GM12878 (cell line): Measurements from ENCODE around the gene DVL2. TPM values are rescaled to one million over a fixed set of nuclear protein-coding genes. Genes with fewer than 3 reads are reported as not detected.

ENCODE experiments used
- ATAC-seq: fragments of 200-7000 bp; cut with Tn5 transposase; 3 replicates; pipeline ENCODE4 v1.9.1; 2020; ENCODE audit warnings: mild to moderate bottlenecking, moderate library complexity
- BruUV-seq: library from RNA; stranded (reverse); fragments of 400-500 nt; replicated peaks from 2 replicates; lab custom pipeline; 2021; lab: Mats Ljungman, UMichigan
- CTCF ChIA-PET: fragments of 300-600 bp; sonication (Branson Sonifier 250); formaldehyde crosslinking; extraction: SDS; loops from one replicate; lab custom pipeline; 2021; ENCODE audit warnings: inconsistent platforms; lab: Yijun Ruan, JAX
- POLR2A ChIA-PET: fragments of 350-600 bp; formaldehyde crosslinking; extraction: SDS; loops from one replicate; lab custom pipeline; 2021; ENCODE audit warnings: inconsistent platforms; lab: Charles Lee
- RAD21 ChIA-PET: fragments of 300-600 bp; sonication (Branson Sonifier 250); formaldehyde crosslinking; loops from one replicate; lab custom pipeline; 2023; ENCODE audit warnings: antibody characterized with exemption; ENCODE audit not compliant: unreplicated experiment; lab: Charles Lee
- SMC1A ChIA-PET: fragments of 300-600 bp; sonication (Branson Sonifier 250); formaldehyde crosslinking; loops from one replicate; lab custom pipeline; 2023; ENCODE audit not compliant: unreplicated experiment, uncharacterized antibody; lab: Charles Lee
- DNase-seq: peaks from one replicate; pipeline ENCODE4 v3.0.0-alpha.2; 2011; ENCODE audit warnings: low read depth, low spot score
- FAIRE-seq: peaks from 3 replicates; lab custom pipeline; 2011; peaks lifted over from hg19 to GRCh38; lab: Jason Lieb, UNC
- H2AFZ ChIP-seq: 2 replicates; pipeline ENCODE4 v1.6.0; 2011; ENCODE audit warnings: low read depth, low read length, control low read depth; ENCODE audit not compliant: control insufficient read depth
- H3K27ac ChIP-seq: 2 replicates; pipeline ENCODE4 v1.5.1; 2011; ENCODE audit warnings: control low read depth; ENCODE audit not compliant: control insufficient read depth, insufficient read depth
- H3K27me3 ChIP-seq, 2 experiments: replicated peaks in 1 of 2; 2 replicates each; pipeline versions ENCODE4 v1.6.0 to v1.6.1; 2011; ENCODE audit warnings: low read length in 1 of 2; ENCODE audit not compliant: control insufficient read depth in 2 of 2, insufficient read depth in 2 of 2
- H3K36me3 ChIP-seq, 2 experiments: 2 replicates each; pipeline ENCODE4 v1.5.1; 2011; ENCODE audit warnings: low read length in 1 of 2; ENCODE audit not compliant: control insufficient read depth in 2 of 2, insufficient read depth in 2 of 2
- H3K4me1 ChIP-seq: 2 replicates; pipeline ENCODE4 v1.6.1; 2011; ENCODE audit warnings: mild to moderate bottlenecking, low read length, moderate library complexity, mixed read lengths; ENCODE audit not compliant: control insufficient read depth, insufficient read depth
- H3K4me2 ChIP-seq: 2 replicates; pipeline ENCODE4 v1.6.0; 2011; ENCODE audit warnings: control low read depth; ENCODE audit not compliant: control insufficient read depth, insufficient read depth
- H3K4me3 ChIP-seq: fragments of 200-600 bp; sonication (generic); 2 replicates; pipeline ENCODE4 v1.5.1; 2016
- H3K79me2 ChIP-seq: 2 replicates; pipeline ENCODE4 v1.6.0; 2011; ENCODE audit warnings: low read length; ENCODE audit not compliant: control insufficient read depth, insufficient read depth
- H3K9ac ChIP-seq: 2 replicates; pipeline ENCODE4 v1.8.0; 2011; ENCODE audit warnings: low read length, control low read depth, mixed read lengths; ENCODE audit not compliant: control insufficient read depth, insufficient read depth
- H3K9me3 ChIP-seq: replicated peaks from 3 replicates; pipeline ENCODE4 v1.5.1; 2011; ENCODE audit warnings: mild to moderate bottlenecking, low read length; ENCODE audit not compliant: control insufficient read depth, insufficient read depth
- H4K20me1 ChIP-seq: 2 replicates; pipeline ENCODE4 v1.6.0; 2011; ENCODE audit not compliant: control insufficient read depth, insufficient read depth
- ATF3 ChIP-seq: IDR thresholded peaks from 2 replicates; pipeline ENCODE4 v1.6.1; 2011; ENCODE audit warnings: low read depth, mild to moderate bottlenecking, low read length, moderate library complexity, borderline replicate concordance; ENCODE audit errors: extremely low read depth
- BCL11A ChIP-seq: IDR thresholded peaks from 2 replicates; pipeline ENCODE4 v1.6.1; 2011; ENCODE audit warnings: low read depth, low read length
- BCLAF1 ChIP-seq: fragments of 450-650 bp; IDR thresholded peaks from 2 replicates; pipeline ENCODE4 v1.6.1; 2017; ENCODE audit warnings: antibody characterized with exemption, mild to moderate bottlenecking, moderate library complexity
- BMI1 ChIP-seq: fragments of 450-650 bp; IDR thresholded peaks from 2 replicates; pipeline ENCODE4 v1.6.1; 2016; ENCODE audit warnings: mild to moderate bottlenecking, moderate library complexity, borderline replicate concordance
- CBX3 ChIP-seq: fragments of 200-600 bp; sonication (generic); IDR thresholded peaks from 2 replicates; pipeline ENCODE4 v1.6.1; 2016; ENCODE audit warnings: low read depth, borderline replicate concordance
- CREM ChIP-seq: IDR thresholded peaks from 2 replicates; pipeline ENCODE4 v1.6.1; 2014; ENCODE audit warnings: antibody characterized with exemption, low read depth
- MEF2A ChIP-seq: IDR thresholded peaks from 2 replicates; pipeline ENCODE4 v1.6.1; 2011; ENCODE audit warnings: low read depth, mild to moderate bottlenecking, low read length, moderate library complexity; ENCODE audit not compliant: insufficient read depth
- RFX5 ChIP-seq: IDR thresholded peaks from 2 replicates; pipeline ENCODE4 v1.6.1; 2011; ENCODE audit warnings: low read depth, low read length, improper control_type of control experiment
- RUNX3 ChIP-seq: IDR thresholded peaks from 2 replicates; pipeline ENCODE4 v1.6.1; 2012; ENCODE audit warnings: low read length, inconsistent platforms
- SKIL ChIP-seq: fragments of 450-650 bp; IDR thresholded peaks from 2 replicates; pipeline ENCODE4 v1.6.1; 2017; ENCODE audit warnings: mild to moderate bottlenecking, low read depth, inconsistent platforms; ENCODE audit not compliant: poor library complexity, severe bottlenecking
- SMAD5 ChIP-seq: IDR thresholded peaks from 2 replicates; pipeline ENCODE4 v1.6.1; 2016; ENCODE audit warnings: antibody characterized with exemption, low read depth
- SUZ12 ChIP-seq: fragments of 200-600 bp; sonication (generic); IDR thresholded peaks from one replicate; pipeline ENCODE4 v1.6.1; 2018; ENCODE audit warnings: antibody characterized with exemption, mild to moderate bottlenecking; ENCODE audit not compliant: unreplicated experiment
- TCF3 ChIP-seq: IDR thresholded peaks from 2 replicates; pipeline ENCODE4 v1.6.1; 2012; ENCODE audit warnings: low read depth, mild to moderate bottlenecking, low read length, borderline replicate concordance; ENCODE audit not compliant: insufficient read depth
- ZBED1 ChIP-seq: IDR thresholded peaks from 2 replicates; pipeline ENCODE4 v1.6.1; 2016; ENCODE audit warnings: borderline replicate concordance
- WGBS: methylation state at CpG from one replicate; pipeline ENCODE4 v1.1.6; 2016; ENCODE audit warnings: low lambda C conversion rate; ENCODE audit not compliant: insufficient replicate concordance, insufficient coverage; ENCODE audit errors: missing lambda C conversion rate; 5-methylcytosine and 5-hydroxymethylcytosine counted together
- in situ Hi-C: fragments of 300-500 bp; cut with MboI; formaldehyde crosslinking; loops from 9 replicates; pipeline ENCODE4 v1.14.3; 2018; ENCODE audit warnings: mixed read lengths
- intact Hi-C: fragments of 100-400 bp; cut with micrococcal nuclease; formaldehyde crosslinking; loops from one replicate; pipeline ENCODE4 v1.14.2; 2022; ENCODE audit not compliant: unreplicated experiment
- polyA plus RNA-seq, 11 experiments: library from polyadenylated mRNA; depleted of rRNA in 4 of 11; unstranded in 6 of 11; stranded (reverse) in 5 of 11; fragments of >200 nt; fragmentation: Nextera tagmentation in 4 of 11; fragmentation: Illumina TruSeq in 1 of 11; extraction: Ambion mirVana in 4 of 11; extraction: Trizol in 1 of 11; gene quantifications; 1 replicate in 1 of 11; 2 replicates in 10 of 11; pipeline versions ENCODE4 v1.2.1 to v1.2.3, GENCODE V29; 2011 to 2016; ENCODE audit warnings: inconsistent platforms in 2 of 11, missing spikeins in 2 of 11, low read depth in 1 of 11
- total RNA-seq, 4 experiments: library from RNA; depleted of rRNA in 3 of 4; stranded (reverse); fragments of >200 nt in 3 of 4; fragmentation: Illumina TruSeq in 1 of 4; extraction: Trizol in 1 of 4; gene quantifications; 2 replicates each; pipeline versions ENCODE4 v1.2.1 to v1.2.3, GENCODE V29; 2013 to 2021

DVL2 gene
- total and polyA plus RNA-seq, 10 of the 15 experiments (the other 5 are each of a cell fraction or from before 2014, with no cell fraction given) = 0.97 to 44.8 (median 23.2) TPM

GRCh38 chr17:7241090-7241733 is 6.9 kb upstream of the DVL2 start (continued):
- no peak for TF ChIP-seq MEF2A

GRCh38 chr17:7240375-7240774 is 6.1 kb upstream of the DVL2 start:
- peak overlapping the region; percentile 94 for H3K4me2 ChIP-seq
- ChIA-PET SMC1A (interaction anchor here (3.6 to 4.3 kb wide), 2 partner anchors 10 to 20 kb away, joined by 26 to 34 read pairs; partner anchors contain the start of genes ACADVL, CTDNEP1, DLG4 and ELP5), CTCF (interaction anchor here (1.3 to 6.0 kb wide), 2 partner anchors 20 to 26 kb away, joined by 3 to 70 read pairs; partner anchors contain the start of genes ACADVL and DLG4), POLR2A (interaction anchor here (1.3 to 7.3 kb wide), 3 partner anchors 10 to 20 kb away, joined by 3 to 99 read pairs (median 43); partner anchors contain the start of genes ACADVL, CTDNEP1, DLG4 and ELP5), RAD21 (interaction anchor here (2.0 to 6.3 kb wide), 2 partner anchors 9 to 20 kb away, joined by 9 to 51 read pairs; partner anchors contain the start of genes ACADVL and DLG4)
- no peak for ATAC-seq
- BruUV-seq = no TSS peak
- 11% methylated on average over 4 of the region's 4 CpGs for WGBS
- peaks cover 21% of the 10 kb centered on the region for H3K4me1 ChIP-seq
- in situ Hi-C loops (no loop called here), intact Hi-C loops (loop anchor here (5.0 kb wide), 1 partner anchor 67 kb away; the partner anchor contains the start of gene EIF5A)
- H3K9me3 ChIP-seq = no peaks in the 10 kb centered on the region
- no peaks in the 10 kb centered on the region for H4K20me1 ChIP-seq
- peak overlapping the region; percentile 83 for H3K4me3 ChIP-seq
- H3K9ac ChIP-seq = peak overlapping the region; percentile 93
- H3K27me3 ChIP-seq = no peaks in the 10 kb centered on the region
- no peak overlapping the region for H2AFZ ChIP-seq
- no peak for FAIRE-seq
- H3K36me3 ChIP-seq = peaks cover 10 to 20% of the 10 kb centered on the region in 2 experiments
- H3K79me2 ChIP-seq = peaks cover 47% of the 10 kb centered on the region
- no peak for DNase-seq
- H3K27ac ChIP-seq = peak overlapping the region; percentile 67
- no peak for TF ChIP-seq BMI1
- TF ChIP-seq RFX5 = no peak
- no peak for TF ChIP-seq CREM
- TF ChIP-seq BCL11A = no peak
- no peak for TF ChIP-seq BCLAF1
- TF ChIP-seq SKIL = no peak
- TF ChIP-seq ZBED1 = no peak
- no peak for TF ChIP-seq ATF3
- no peak for TF ChIP-seq TCF3
- 0 out of 2 replicates have a peak, but pooled peaks have one; percentile 3 for TF ChIP-seq RUNX3
- TF ChIP-seq SUZ12 = no peak
- no peak for TF ChIP-seq SMAD5
- no peak for TF ChIP-seq CBX3
